ENCODE measurements around the gene TRIM65.
A peak's percentile ranks its signal among the peaks of the same experiment; 100 is the strongest.

- TF ChIP-seq CTCF (IDR thresholded peaks at IDR 0.05): peak in 3 of 6 experiments; percentile 16 to 26 (median 20)
- TF ChIP-seq POLR2A (IDR thresholded peaks at IDR 0.05): peak; percentile 64 to 76
These were observed 44.1 kb upstream of the TRIM65 start, which contains the start of gene FBF1 for GRCh38 chr17:75940727-75941441.
